Measurements from ENCODE around the gene PCED1B.

Gene PCED1B

DNA sequence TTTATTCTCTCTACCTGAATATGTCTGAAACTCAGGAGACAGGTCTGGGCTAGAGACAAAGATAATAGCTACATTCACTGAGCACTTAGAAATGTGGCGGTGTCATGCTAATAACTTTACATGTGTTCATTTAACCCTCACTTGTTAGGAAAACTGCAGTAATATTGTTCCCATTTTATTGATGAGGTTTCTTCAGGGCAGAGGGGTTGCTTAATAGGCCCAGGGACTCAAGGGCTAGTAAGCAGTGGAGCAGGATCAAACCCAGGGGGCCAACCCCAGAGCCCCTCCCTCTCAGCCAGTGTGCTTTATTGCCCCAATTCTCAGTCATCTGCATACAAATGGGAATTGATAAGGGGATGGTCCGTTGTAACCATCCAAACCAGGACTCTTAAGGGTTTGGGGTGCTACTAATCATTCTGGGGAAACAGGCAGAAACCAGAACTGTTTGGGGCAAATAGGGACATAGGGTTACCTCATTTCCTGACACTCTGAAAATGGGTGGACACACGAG, 143.2 kb downstream of the PCED1B start:
- H3K4me3 ChIP-seq (ENCODE audit: low read depth, low read length), result no peak overlapping the region
- DNase-seq (ENCODE audit: low read depth), result no peak
- TF ChIP-seq MYC (IDR thresholded peaks at IDR 0.05; ENCODE audit: low read depth, low read length) (no peak), POLR2A (IDR thresholded peaks at IDR 0.05; ENCODE audit: extremely low read depth, insufficient read length) (no peak)
- TF ChIP-seq, protein P1, sequence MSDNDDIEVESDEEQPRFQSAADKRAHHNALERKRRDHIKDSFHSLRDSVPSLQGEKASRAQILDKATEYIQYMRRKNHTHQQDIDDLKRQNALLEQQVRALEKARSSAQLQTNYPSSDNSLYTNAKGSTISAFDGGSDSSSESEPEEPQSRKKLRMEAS (IDR thresholded peaks at IDR 0.05; ENCODE audit: low read depth, low read length), result no peak
- TF ChIP-seq, protein P2, sequence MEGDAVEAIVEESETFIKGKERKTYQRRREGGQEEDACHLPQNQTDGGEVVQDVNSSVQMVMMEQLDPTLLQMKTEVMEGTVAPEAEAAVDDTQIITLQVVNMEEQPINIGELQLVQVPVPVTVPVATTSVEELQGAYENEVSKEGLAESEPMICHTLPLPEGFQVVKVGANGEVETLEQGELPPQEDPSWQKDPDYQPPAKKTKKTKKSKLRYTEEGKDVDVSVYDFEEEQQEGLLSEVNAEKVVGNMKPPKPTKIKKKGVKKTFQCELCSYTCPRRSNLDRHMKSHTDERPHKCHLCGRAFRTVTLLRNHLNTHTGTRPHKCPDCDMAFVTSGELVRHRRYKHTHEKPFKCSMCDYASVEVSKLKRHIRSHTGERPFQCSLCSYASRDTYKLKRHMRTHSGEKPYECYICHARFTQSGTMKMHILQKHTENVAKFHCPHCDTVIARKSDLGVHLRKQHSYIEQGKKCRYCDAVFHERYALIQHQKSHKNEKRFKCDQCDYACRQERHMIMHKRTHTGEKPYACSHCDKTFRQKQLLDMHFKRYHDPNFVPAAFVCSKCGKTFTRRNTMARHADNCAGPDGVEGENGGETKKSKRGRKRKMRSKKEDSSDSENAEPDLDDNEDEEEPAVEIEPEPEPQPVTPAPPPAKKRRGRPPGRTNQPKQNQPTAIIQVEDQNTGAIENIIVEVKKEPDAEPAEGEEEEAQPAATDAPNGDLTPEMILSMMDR (IDR thresholded peaks at IDR 0.05; ENCODE audit: low read depth, low read length), result no peak

DNA sequence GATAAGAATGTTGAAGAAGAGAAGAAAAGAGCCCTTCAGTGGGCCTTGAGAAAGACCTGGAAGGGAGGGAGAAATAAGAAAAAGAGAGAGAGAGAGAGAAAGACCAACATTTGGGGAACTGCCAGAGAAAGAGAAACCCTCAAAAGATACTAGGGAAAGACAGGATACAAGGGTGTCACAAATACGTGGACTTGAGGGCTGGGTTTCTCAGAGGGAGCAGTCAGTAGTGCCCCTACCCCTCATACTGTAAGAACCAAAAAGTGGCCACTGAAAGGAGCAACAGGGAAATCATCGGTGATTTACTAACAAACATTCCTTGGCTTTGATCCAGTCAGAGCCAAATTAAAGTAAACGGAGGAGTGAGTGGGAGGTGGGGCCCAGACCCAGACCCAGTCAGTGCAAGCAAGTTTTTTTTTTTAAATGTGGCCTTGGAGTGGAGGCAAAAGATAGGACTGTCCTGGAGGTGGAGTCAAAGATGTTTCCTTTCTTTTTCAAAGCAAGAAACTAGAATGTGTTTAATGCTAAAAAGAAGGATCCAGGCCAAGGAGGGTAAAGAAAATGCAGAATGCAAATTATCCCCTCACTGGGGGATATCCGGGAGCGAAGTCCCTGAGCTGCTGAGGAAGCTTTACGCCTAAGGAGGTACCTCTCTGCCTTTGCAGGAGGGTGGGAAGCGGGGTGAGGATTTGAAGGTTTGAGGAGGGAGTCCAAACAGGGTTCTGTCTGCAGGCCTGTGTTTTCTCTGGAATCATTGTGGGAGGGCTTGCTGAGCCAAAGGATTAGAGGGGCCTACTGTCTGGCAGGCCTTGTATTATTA, 143.8 kb downstream of the PCED1B start:
- DNase-seq (ENCODE audit: low read depth), result no peak
- no peak overlapping the region for H3K4me3 ChIP-seq (ENCODE audit: low read depth, low read length)
- TF ChIP-seq, protein P1 (IDR thresholded peaks at IDR 0.05; ENCODE audit: low read depth, low read length), result no peak
- no peak for TF ChIP-seq MYC (IDR thresholded peaks at IDR 0.05; ENCODE audit: low read depth, low read length)
- TF ChIP-seq POLR2A (IDR thresholded peaks at IDR 0.05; ENCODE audit: extremely low read depth, insufficient read length), result no peak
- TF ChIP-seq, protein P2 (IDR thresholded peaks at IDR 0.05; ENCODE audit: low read depth, low read length), result no peak

DNA sequence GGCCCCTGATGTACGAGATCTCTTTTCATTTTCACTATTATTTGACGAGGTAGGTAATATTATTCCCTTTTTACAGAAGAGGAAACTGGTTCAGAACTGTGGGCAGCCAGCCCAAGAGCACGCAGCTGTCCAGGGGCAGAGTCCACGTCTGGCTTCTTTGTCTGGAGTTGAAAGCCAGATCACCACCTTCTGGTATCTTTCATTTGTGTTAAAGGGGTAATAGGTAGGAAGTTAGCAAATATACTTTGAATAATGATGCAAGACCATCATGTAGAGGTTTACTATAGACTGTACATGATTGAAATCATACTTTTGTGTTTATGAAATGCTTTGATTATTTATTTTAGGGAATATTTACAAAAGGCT, 144.4 kb downstream of the PCED1B start:
- no peak for DNase-seq (ENCODE audit: low read depth)
- TF ChIP-seq, protein P2 (IDR thresholded peaks at IDR 0.05; ENCODE audit: low read depth, low read length), result no peak
- no peak for TF ChIP-seq MYC (IDR thresholded peaks at IDR 0.05; ENCODE audit: low read depth, low read length)
- TF ChIP-seq POLR2A (IDR thresholded peaks at IDR 0.05; ENCODE audit: extremely low read depth, insufficient read length), result no peak
- TF ChIP-seq, protein P1 (IDR thresholded peaks at IDR 0.05; ENCODE audit: low read depth, low read length), result no peak
- no peak overlapping the region for H3K4me3 ChIP-seq (ENCODE audit: low read depth, low read length)

DNA sequence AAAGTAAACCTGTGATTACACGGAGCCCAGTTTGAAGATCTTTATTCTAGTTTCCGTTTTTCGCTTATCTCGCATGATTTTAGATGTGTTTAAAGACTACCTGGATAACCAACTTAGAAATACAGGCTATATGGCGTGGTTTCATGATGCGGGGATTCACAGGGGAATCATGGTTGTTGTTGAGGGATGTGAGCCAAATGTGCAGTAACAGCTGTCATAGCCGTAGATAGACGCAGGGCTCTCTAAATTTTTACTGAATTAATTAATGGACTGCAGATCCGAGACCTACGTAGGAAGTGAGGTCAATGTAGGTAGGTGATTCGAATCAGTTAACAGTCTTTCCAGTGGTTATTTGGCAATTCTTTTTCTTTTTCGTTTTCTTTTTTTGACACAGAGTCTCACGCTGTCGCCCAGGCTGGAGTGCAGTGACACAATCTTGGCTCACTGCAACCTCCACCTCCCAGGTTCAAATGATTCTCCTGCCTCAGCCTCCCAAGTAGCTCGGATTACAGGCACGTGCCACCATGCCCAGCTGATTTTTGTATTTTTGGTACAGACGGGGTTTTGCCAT, 145.2 kb downstream of the PCED1B start:
- DNase-seq (ENCODE audit: low read depth), result no peak
- TF ChIP-seq, protein P2 (IDR thresholded peaks at IDR 0.05; ENCODE audit: low read depth, low read length), result no peak
- TF ChIP-seq, protein P1 (IDR thresholded peaks at IDR 0.05; ENCODE audit: low read depth, low read length), result no peak
- TF ChIP-seq POLR2A (IDR thresholded peaks at IDR 0.05; ENCODE audit: extremely low read depth, insufficient read length) (no peak), MYC (IDR thresholded peaks at IDR 0.05; ENCODE audit: low read depth, low read length) (no peak)
- H3K4me3 ChIP-seq (ENCODE audit: low read depth, low read length), result no peak overlapping the region

DNA sequence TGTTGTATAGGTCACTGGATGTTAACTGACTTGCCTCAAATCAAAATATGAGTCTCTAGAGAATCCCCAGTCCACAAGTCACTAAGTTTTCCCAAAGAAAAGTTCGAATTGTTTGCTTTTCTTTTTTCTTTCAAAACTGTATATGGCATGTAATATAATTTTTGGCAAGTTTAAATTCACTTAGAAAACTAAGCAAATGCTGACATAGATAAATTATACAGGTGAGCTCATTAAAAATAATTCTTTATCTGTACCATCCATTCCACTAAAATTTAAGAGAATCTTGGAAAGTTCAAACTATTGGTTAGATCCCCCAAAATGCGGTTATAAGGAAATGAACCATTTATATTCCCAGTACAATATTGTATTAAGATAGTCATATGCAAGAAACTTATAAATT, 145.9 kb downstream of the PCED1B start:
- TF ChIP-seq, protein P1 (IDR thresholded peaks at IDR 0.05; ENCODE audit: low read depth, low read length), result no peak
- TF ChIP-seq MYC (IDR thresholded peaks at IDR 0.05; ENCODE audit: low read depth, low read length) (no peak), POLR2A (IDR thresholded peaks at IDR 0.05; ENCODE audit: extremely low read depth, insufficient read length) (no peak)
- TF ChIP-seq, protein P2 (IDR thresholded peaks at IDR 0.05; ENCODE audit: low read depth, low read length), result no peak
- no peak overlapping the region for H3K4me3 ChIP-seq (ENCODE audit: low read depth, low read length)
- no peak for DNase-seq (ENCODE audit: low read depth)
